ENCODE measurements around the gene COL4A2.

The COL4A2 gene

DNA sequence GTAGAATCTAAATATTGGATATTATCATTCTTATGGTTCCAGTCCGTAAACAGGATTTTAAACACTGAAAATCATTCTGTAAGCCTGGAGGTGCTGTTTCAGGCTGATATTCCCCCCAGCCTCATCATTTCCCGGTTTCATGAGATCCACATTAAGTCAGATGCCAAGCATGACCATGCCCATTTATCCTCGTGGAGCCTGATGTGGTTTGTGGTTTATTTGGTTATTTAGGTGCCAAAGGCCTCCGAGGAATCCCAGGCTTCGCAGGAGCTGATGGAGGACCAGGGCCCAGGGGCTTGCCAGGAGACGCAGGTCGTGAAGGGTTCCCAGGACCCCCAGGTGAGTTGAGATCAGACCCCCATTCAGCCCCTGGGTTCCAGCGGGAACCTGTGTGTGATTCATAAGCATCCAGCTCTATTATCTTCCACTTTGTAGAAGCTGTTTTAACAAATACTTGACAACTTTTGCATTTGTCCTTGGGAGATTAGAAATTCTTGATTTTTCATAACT is 162.0 kb downstream of the COL4A2 start:
- no peak for DNase-seq (ENCODE audit: low read depth in 1 of 2, low spot score in 1 of 2)

DNA sequence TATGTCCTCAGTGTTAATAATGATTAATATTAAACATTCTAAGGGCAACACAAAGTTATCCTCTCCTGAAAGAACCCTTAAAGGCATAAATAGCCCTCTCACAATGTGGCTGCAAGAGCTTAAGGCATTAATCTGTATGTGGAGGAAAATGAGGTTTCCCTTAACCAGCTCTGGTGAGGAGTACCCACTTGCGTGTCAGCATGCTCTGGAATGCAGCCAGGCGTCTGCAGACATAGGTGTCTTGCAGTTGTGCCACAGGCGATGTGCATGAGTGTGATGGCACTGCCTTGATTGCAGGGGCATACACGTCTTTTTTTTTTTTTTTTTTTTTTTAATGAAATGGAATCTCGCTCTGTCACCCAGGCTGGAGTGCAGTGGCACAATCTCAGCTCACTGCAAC is 162.5 kb downstream of the COL4A2 start:
- DNase-seq (ENCODE audit: low read depth in 1 of 2, low spot score in 1 of 2), result no peak

DNA sequence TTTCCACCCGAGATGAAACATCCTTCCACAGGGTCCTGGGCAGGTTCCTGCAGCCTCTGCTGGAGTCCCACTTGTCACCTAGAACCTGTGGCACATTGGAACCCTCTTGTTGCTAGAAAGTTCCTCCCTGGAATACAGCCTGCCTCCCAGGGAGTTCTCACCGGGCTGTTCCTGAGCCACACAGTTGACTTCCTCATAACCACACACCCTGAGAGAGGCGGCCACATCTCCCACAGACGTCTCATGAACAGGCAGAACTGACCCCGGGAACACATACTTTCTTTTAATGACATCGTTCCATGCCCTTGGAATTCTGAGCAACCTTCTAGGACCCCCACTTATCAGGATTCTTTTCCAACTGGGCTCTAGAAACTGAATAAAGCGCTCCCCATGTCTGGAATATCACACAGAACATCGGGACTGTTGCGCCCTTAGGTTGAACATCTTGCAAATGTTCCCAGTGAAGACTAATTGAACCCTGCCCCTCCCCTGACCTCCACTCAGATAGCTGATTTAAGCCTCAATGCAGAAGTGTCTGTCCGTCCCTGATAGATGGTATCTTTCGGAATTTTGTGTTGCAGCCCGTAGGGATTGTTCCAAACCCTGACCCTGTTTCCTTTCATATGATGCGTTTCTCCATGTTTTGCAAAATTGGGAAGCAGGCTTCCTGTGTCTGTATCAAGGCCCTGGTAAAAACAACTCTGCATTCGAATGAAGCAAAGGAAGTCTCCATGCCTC is 163.4 kb downstream of the COL4A2 start:
- DNase-seq (ENCODE audit: low read depth in 1 of 2, low spot score in 1 of 2), result no peak

DNA sequence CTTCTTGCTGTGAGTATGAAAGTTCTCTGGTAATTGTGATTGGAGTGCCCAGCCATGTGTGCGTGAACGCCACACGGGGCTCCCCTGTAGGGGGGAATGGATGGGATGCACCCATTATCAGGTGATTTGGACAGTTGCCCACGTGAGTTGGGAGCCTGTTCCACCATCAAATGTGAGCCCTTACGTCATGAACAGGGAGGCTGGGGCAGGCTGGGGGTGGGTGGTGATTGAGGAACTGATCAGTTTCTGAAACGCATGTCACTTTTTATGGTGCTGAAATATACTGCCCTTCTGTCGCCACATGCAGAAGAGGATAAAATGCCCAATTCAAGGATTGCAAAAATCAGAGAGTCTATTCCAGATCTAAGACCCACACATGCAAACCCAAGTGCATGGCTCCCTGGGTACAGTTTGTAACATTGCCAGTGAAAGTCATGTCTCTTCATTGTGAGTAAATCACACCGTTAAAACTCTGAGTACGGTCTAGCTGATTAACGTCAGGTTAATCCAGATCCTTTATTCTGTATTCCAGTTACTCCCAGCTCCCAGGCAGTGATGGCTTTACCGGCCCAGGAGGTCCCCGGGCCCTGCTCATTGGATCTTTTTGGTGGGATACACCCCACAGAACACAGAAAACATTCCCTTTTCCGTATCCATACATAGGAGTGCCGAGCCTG is 164.2 kb downstream of the COL4A2 start:
- no peak for DNase-seq (ENCODE audit: low read depth in 1 of 2, low spot score in 1 of 2)

GRCh38 chr13:110471833-110472162 is 164.7 kb downstream of the COL4A2 start:
- DNase-seq (ENCODE audit: low read depth in 1 of 2, low spot score in 1 of 2), result no peak

DNA sequence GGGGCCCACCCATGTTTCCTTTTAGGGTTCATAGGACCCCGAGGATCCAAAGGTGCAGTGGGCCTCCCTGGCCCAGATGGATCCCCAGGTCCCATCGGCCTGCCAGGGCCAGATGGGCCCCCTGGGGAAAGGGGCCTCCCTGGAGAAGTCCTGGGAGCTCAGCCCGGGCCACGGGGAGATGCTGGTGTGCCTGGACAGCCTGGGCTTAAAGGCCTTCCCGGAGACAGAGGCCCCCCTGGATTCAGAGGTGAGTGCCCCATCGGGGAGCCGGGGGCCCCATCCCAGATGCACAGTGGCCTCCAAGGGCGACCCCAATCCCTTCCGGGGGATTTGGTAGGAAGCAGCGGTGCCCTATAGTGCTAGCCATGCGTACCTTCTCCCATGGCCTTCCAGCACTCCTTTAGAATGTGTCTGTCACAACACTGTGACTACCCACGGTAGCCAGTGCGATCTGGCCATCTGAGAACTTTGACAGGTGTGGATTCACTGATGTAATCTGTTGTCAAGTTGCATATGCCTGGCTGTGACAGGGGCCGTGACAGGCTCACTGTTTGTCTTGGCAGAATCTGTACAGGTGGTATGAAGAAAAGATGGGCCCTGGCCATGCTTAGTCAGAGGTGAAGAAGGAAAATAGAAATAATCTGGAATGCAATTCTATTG is 165.9 kb downstream of the COL4A2 start:
- DNase-seq (ENCODE audit: low read depth in 1 of 2, low spot score in 1 of 2), result no peak

- DNase-seq (ENCODE audit: low read depth in 1 of 2, low spot score in 1 of 2), result no peak
Measured at GRCh38 chr13:110474713-110475112, 167.6 kb downstream of the COL4A2 start.

DNA sequence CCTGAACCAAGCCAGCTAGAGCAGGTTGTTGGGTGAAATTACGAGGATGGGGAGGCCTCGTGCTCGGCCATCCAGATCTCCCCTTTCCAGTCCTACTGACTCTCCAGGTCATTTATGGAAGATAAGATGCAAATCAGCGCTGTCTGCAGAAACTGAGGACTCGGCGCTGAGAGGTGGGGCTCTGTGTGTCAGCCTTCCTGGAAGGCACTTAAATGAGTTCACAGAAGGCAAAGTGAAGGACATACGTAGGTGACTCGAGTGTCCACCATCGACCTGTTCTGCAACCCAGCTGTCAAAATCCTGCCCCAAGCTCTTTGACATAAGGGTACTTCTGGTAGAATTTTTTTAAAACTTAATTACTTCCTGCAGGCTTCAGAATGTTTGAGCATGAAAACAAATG is 168.0 kb downstream of the COL4A2 start:
- no peak for DNase-seq (ENCODE audit: low read depth in 1 of 2, low spot score in 1 of 2)

GRCh38 chr13:110475550-110476219 is 168.6 kb downstream of the COL4A2 start:
- no peak for DNase-seq (ENCODE audit: low read depth in 1 of 2, low spot score in 1 of 2)

DNA sequence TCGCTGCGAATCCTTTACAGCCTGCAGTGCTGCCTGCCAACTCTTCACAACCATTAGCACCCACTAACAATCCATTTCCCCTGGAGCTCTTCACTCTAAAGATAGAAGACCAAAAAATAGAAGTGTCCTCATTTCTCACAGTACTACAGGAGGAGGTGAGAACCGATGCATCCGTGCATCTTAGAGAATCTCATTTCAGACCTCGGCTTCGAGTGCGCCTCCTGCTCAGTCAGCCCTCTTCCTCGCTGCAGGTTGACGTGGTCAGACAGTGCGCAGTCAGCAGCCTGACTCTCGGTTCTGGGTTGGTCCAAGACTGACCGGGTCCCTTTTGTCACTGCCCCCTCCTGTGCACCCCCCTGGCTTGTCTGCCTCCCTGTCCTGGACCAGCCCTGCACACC is 169.1 kb downstream of the COL4A2 start:
- DNase-seq (ENCODE audit: low read depth in 1 of 2, low spot score in 1 of 2), result no peak

DNA sequence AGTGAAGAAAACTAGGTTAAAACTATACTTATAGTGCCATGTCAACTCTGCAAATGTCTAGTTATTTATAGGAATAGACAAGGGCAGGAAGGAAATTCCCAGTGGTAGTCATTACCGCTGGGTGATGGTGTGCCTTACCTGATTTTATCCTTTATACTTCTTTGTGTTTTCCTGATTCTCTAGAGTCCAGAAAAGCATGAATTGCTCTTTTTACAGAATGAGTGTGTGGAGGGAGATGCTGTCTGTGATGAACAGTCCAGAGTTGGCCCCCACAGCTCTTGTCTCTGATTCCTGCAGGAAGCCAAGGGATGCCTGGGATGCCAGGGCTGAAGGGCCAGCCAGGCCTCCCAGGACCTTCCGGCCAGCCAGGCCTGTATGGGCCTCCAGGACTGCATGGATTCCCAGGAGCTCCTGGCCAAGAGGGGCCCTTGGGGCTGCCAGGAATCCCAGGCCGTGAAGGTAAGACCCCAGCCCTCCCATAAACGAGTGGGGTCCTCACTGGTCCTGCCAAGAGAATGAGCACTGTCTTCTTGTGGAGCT is 170.7 kb downstream of the COL4A2 start:
- no peak for DNase-seq (ENCODE audit: low read depth in 1 of 2, low spot score in 1 of 2)

- DNase-seq (ENCODE audit: low read depth in 1 of 2, low spot score in 1 of 2), result no peak
Measured at GRCh38 chr13:110478405-110479214, 171.5 kb downstream of the COL4A2 start.

GRCh38 chr13:110479215-110479545 is 172.1 kb downstream of the COL4A2 start:
- no peak for DNase-seq (ENCODE audit: low read depth in 1 of 2, low spot score in 1 of 2)

DNA sequence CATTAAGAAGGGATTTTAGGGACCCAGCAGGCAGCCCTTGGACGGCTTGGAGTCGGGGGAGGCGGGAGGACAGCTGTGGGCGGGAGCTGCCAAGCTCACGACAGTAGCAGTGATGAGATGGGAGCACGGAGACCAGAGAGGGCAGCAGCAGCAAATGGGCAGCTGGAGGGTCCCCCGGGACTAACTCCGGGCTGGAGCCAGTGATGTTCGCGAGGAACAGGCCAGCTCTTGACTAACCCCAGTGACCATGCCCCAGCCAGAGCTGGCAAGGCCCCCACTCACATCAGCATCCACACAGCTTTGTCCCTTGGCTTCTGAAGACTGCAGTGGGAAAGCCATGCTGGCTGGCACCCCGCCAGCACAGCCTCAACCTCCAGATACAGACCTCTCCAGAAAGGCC is 172.6 kb downstream of the COL4A2 start:
- no peak for DNase-seq (ENCODE audit: low read depth in 1 of 2, low spot score in 1 of 2)

DNA sequence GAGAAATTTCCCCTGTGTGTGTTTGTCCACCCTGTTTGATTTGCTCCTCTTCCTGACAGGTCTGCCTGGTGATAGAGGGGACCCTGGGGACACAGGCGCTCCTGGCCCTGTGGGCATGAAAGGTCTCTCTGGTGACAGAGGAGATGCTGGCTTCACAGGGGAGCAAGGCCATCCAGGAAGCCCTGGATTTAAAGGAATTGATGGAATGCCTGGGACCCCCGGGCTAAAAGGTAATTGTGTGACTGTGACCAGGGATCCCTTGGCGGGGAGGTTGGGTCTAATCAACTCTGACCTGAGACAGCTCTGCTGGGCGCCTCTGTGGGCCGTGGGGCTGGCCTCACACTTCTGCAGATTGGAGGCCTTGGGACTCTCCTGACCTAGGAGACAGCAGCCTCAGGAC is 173.1 kb downstream of the COL4A2 start:
- DNase-seq (ENCODE audit: low read depth in 1 of 2, low spot score in 1 of 2), result no peak

GRCh38 chr13:110483386-110483968 is 176.4 kb downstream of the COL4A2 start:
- no peak for DNase-seq (ENCODE audit: low read depth in 1 of 2, low spot score in 1 of 2)

DNA sequence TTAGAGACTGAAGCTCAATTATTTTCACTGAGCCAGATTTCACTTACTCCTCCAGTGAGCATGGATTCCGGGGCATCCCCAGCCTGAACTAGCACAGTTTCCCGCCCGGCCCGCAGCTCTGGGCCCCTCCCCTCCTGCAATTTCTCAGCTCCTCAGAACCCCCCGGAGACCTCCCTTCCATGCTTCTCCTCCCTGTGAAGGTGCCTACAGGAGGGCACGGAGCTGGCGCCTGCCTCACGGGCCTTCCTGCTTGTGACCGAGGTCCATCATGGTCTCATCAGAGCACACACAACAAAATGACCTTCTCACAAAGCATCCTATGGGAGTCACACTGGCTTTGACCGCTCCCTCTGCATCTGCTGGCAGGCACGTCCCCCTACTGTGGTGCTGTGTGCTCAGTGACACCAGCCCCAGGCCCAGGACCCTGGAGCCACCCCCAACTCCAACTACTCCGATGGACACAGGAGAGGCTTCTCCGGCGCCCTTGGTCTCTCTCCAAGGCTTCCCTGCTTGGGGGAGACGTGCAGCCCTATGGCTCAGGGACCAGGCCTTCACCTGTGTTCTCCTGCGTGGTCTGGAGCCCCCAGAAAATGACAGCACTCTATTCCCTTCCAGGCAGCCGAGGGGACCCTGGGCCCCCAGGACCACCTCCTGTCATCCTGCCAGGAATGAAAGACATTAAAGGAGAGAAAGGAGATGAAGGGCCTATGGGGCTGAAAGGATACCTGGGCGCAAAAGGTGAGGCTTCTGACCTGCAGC is 177.4 kb downstream of the COL4A2 start:
- no peak for DNase-seq (ENCODE audit: low read depth in 1 of 2, low spot score in 1 of 2)

DNA sequence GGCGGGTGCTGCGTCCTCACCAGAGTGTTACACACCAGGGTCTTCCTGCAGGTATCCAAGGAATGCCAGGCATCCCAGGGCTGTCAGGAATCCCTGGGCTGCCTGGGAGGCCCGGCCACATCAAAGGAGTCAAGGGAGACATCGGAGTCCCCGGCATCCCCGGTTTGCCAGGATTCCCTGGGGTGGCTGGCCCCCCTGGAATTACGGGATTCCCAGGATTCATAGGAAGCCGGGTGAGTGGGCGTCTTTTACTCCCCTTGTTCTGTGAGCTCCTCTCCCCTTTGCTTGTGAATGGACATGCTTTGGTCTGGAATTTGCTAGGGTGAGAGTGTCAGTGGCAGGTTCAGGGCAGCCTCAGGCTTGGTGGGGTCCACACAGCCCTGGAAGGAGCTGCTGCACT is 178.5 kb downstream of the COL4A2 start:
- no peak for DNase-seq (ENCODE audit: low read depth in 1 of 2, low spot score in 1 of 2)

- no peak for DNase-seq (ENCODE audit: low read depth in 1 of 2, low spot score in 1 of 2)
Measured at GRCh38 chr13:110486061-110486715, 179.1 kb downstream of the COL4A2 start.
